NB4 (cell line): ENCODE data around the gene RIMS4.

Source experiments
- POLR2A ChIP-seq: IDR thresholded peaks from 2 replicates; pipeline ENCODE4 v1.6.1; 2011; ENCODE audit warnings: mild to moderate bottlenecking; ENCODE audit not compliant: insufficient read length; ENCODE audit errors: extremely low read depth
- TF ChIP-seq, protein P1 (sequence below): IDR thresholded peaks from one replicate; pipeline ENCODE4 v1.5.1; 2012; ENCODE audit warnings: low read depth, low read length
- TF ChIP-seq, protein P2 (sequence below): IDR thresholded peaks from 2 replicates; pipeline ENCODE4 v1.6.1; 2011; ENCODE audit warnings: low read depth, low read length

DNA sequence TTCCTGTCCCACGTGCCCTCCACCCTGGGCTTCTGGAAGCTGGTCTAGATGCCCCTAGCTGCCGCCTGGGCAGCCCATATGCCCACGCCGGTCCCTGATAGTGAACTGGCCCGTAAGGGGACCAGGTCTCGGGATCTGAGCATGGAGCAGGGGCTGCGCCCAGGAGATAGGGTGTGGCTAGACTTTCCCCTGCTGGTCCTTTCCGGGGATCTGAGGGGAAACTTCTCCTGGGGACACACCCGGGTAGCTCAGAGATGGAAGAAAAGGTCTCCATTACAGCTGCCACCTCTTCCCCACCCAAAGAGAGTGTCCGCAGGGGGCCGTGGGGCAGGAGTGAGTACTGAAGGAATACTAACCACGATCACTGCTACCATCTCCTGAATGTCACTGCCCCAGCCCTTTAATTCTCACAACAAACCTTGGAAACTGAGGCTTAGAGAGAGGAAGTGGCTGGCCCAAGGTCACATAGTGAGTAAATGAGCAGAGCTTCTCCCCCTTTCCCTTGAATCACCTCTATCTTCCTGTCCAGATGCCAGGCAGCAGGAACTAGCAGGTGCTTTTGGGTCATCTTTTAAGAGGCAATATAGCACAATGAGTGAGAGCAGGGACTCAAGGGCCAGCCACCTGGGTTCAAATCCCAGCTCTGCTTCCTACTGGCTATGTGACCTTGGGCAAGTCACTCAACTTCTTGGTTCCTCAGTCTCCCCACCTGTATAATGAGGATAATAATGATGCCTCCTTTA, 107.0 kb downstream of the RIMS4 start:
- no peak for TF ChIP-seq POLR2A
- TF ChIP-seq, protein P1, sequence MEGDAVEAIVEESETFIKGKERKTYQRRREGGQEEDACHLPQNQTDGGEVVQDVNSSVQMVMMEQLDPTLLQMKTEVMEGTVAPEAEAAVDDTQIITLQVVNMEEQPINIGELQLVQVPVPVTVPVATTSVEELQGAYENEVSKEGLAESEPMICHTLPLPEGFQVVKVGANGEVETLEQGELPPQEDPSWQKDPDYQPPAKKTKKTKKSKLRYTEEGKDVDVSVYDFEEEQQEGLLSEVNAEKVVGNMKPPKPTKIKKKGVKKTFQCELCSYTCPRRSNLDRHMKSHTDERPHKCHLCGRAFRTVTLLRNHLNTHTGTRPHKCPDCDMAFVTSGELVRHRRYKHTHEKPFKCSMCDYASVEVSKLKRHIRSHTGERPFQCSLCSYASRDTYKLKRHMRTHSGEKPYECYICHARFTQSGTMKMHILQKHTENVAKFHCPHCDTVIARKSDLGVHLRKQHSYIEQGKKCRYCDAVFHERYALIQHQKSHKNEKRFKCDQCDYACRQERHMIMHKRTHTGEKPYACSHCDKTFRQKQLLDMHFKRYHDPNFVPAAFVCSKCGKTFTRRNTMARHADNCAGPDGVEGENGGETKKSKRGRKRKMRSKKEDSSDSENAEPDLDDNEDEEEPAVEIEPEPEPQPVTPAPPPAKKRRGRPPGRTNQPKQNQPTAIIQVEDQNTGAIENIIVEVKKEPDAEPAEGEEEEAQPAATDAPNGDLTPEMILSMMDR, result no peak
- TF ChIP-seq, protein P2, sequence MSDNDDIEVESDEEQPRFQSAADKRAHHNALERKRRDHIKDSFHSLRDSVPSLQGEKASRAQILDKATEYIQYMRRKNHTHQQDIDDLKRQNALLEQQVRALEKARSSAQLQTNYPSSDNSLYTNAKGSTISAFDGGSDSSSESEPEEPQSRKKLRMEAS, result no peak
